ENCODE data around the gene SLC2A9.
"Not testable (repeated sequence)": the region's sequence is repeated elsewhere in the genome, so short reads cannot be mapped to it uniquely, and the experiment has no call there.

Gene SLC2A9

DNA sequence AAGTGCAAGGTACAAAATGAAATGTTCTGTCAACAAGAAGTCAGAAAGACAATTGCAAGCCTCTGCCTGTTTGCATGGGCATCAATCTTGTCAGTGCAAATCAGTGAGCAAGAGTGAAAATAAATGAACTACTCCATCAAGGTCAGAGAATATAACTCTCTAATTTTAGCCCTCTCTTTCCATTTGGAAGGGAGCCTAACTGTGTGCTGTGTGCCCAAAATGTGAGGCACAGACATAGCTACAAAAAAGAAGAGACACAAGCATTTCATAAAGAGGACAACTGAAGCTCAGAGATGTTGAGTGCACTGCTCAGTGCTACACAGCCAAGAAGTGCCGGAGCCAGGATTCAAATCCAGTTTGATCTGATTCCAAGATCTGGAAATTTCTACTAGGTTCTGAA lies 114.3 kb downstream of the SLC2A9 start:
- TF ChIP-seq CTCF (IDR thresholded peaks at IDR 0.05; ENCODE audit: control insufficient read depth, extremely low read depth, insufficient read depth): no peak
- H3K4me3 ChIP-seq (ENCODE audit: low read depth, low read length): no peak overlapping the region
- no peak for DNase-seq (ENCODE audit: low read depth)

GRCh38 chr4:9904976-9905587 lies 116.2 kb downstream of the SLC2A9 start:
- DNase-seq (ENCODE audit: low read depth): no peak
- no peak overlapping the region for H3K4me3 ChIP-seq (ENCODE audit: low read depth, low read length)
- no peak for TF ChIP-seq CTCF (IDR thresholded peaks at IDR 0.05; ENCODE audit: control insufficient read depth, extremely low read depth, insufficient read depth)

DNA sequence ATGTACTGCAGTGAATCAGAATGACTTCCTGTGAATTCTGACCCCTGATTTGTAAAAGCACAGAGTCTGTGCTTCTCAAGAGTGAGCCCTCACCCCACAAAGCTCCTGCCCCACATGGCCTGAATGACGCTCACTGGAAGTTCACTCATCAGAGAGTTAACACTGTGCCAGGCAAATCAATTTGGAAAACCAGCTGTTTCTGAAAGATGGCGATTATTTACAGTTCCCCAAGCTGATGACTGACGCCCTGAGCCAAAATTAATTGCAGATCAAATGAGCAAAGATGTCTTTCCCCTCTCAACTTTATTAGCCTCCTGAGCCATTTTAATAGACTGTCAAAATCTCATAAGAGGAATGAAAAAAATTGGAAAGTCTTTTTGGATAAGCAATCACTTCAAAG lies 118.0 kb downstream of the SLC2A9 start:
- TF ChIP-seq CTCF (IDR thresholded peaks at IDR 0.05; ENCODE audit: control insufficient read depth, extremely low read depth, insufficient read depth): no peak
- DNase-seq (ENCODE audit: low read depth): no peak
- H3K4me3 ChIP-seq (ENCODE audit: low read depth, low read length): no peak overlapping the region

- TF ChIP-seq CTCF (IDR thresholded peaks at IDR 0.05; ENCODE audit: control insufficient read depth, extremely low read depth, insufficient read depth): no peak
- no peak for DNase-seq (ENCODE audit: low read depth)
- H3K4me3 ChIP-seq (ENCODE audit: low read depth, low read length): no peak overlapping the region
These were observed 120.0 kb downstream of the SLC2A9 start for GRCh38 chr4:9901257-9901656.

DNA sequence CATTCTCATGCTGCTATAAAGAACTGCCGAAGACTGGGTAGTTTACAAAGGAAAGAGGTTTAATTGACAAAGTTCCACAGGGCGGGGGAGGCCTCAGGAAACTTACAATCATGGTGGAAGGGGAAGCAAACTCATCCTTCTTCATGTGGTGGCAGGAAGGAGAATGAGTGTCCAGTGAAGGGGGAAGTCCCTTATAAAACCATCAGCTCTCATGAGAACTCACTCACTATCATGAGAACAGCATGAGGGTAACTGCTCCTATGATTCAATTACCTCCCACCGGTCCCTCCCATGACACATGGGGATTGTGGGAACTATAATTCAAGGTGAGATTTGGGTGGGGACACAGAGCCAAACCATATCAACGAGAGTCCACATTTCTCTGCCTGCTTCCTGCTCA lies 120.7 kb downstream of the SLC2A9 start:
- DNase-seq (ENCODE audit: low read depth); H3K4me3 ChIP-seq (ENCODE audit: low read depth, low read length): not testable (repeated sequence)

DNA sequence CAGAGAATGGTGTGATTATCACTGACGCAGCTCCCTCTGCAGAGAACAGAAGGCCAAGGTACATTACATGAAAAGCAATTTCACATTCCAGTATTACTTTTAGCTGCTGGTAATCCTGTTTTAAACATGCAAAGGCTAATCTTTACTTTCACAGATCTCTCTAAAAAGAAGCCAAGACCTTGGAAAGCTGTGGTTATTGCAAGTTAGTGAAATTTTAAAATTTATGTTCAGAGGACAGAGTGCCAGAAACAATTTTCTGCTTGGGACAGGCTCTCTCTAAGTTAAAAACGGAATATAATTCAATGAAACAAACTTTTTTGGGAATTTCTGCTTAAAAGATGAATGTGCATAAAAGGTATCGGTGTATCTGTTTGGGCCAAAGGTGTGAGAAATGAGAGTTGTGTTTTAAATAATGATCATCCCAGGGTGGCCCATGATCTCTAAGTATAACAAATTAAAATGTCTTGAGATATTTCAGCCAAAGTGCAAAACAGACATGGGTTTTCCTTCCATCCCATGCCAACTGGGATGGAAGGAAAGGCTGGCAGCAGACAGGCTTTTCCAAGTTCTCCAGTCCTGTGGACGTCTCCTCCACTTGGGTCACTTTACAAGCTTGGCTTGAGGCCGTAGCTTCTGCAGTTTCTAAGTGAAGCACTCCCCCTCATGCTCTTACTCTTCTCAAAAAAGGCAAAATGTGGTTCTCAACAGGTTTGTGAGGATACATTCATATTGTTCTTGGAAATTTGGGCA lies 121.8 kb downstream of the SLC2A9 start:
- DNase-seq (ENCODE audit: low read depth): no peak
- TF ChIP-seq CTCF (IDR thresholded peaks at IDR 0.05; ENCODE audit: control insufficient read depth, extremely low read depth, insufficient read depth): no peak
- no peak overlapping the region for H3K4me3 ChIP-seq (ENCODE audit: low read depth, low read length)

DNA sequence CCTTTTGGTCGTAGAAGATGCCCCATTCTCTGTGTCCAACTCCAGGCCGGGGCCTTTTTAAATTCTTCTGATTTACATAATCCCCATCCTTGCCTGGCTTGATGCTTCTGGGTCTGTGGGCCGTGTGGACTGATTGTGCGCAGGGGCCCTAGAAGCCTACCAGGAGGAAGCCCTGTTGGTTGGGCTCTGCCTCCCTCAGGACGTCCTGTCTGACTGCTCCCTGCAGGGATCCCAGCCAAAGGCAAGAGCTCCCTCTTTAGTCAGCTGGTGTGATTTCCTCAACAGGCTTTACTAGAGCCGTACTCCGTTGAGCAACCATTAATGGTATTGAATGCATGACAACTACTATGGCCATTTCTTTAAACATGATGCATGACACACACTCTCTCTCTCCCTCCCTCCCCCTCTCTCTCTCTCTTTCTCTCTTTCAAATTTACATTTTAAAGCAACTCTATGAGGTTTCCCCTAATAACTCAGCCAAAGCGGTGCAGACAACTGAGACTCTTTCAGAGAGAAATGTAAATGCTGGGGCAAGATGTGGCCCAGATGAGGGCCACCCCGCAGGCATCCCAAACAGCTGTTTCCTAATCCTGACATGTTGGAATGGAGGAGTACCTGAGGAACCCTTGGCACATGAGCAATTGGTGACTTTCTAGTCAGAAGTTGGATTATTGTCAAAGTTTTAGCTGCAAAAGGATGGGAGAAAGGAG lies 122.5 kb downstream of the SLC2A9 start:
- DNase-seq (ENCODE audit: low read depth): peak; percentile 39
- no peak overlapping the region for H3K4me3 ChIP-seq (ENCODE audit: low read depth, low read length)
- peak; percentile 83 for TF ChIP-seq CTCF (IDR thresholded peaks at IDR 0.05; ENCODE audit: control insufficient read depth, extremely low read depth, insufficient read depth)

Data from LNCaP clone FGC (cell line).